ENCODE results near the gene TRIP13. TPM values are rescaled to one million over a fixed set of nuclear protein-coding genes. Genes with fewer than 3 reads are reported as not detected.

TRIP13 gene
- total and polyA plus RNA-seq, 2 experiments from 2014 or later = 42.5 to 44.8 TPM

- TF ChIP-seq ZNF331 (CRISPR knock-in tag; IDR thresholded peaks at IDR 0.05; ENCODE audit: low read depth) (no peak), CTCF (conservative IDR thresholded peaks at IDR 0.05; ENCODE audit: low read depth in 2 of 2) (no peak)
Observed at GRCh38 chr5:848671-849111, 44.0 kb upstream of the TRIP13 start (continued).

- Histone ChIP-seq H3F3A (replicated peaks; ENCODE audit: low read depth) (no peaks in the 10 kb centered on the region), H3K4me1 (ENCODE audit: insufficient read depth) (no peaks in the 10 kb centered on the region), H3K4me2 (no peak overlapping the region), H3K27me3 (ENCODE audit: insufficient read depth) (no peaks in the 10 kb centered on the region), H2AFZ (no peak overlapping the region), H3K36me3 (ENCODE audit: insufficient read depth) (no peaks in the 10 kb centered on the region), H3K4me3 (no peak overlapping the region), H3K9me2 (ENCODE audit: insufficient read depth) (no peaks in the 10 kb centered on the region), H4K20me1 (replicated peaks; ENCODE audit: insufficient read depth) (no peaks in the 10 kb centered on the region), H3K27ac (ENCODE audit: low read depth) (no peak overlapping the region), H3K79me2 (replicated peaks; ENCODE audit: insufficient read depth) (no peaks in the 10 kb centered on the region)
- H3K9me3 Mint-ChIP-seq = no peaks in the 10 kb centered on the region; the same call in 2 of the 3 replicates
- ATAC-seq (no peak; the same call in 2 of the 3 replicates), DNase-seq (ENCODE audit: low spot score) (peak; percentile 35)
- peaks cover 9% of the 10 kb centered on the region for H3K27me3 Mint-ChIP-seq (ENCODE audit: insufficient read depth, low read depth, poor library complexity)
- H3K4me3 Mint-ChIP-seq = no peak overlapping the region
- no peak overlapping the region for H3K27ac Mint-ChIP-seq
- peaks cover 4% of the 10 kb centered on the region; the same call in 1 of the 3 replicates for H3K4me1 Mint-ChIP-seq
- peaks cover 11% of the 10 kb centered on the region; the same call in 2 of the 3 replicates for H3K36me3 Mint-ChIP-seq (ENCODE audit: low read depth)
- TF ChIP-seq REST (IDR thresholded peaks at IDR 0.05; ENCODE audit: unreplicated experiment) = no peak
- no peak for TF ChIP-seq CREB1 (CRISPR knock-in tag; IDR thresholded peaks at IDR 0.05; ENCODE audit: low read depth)
- TF ChIP-seq POLR2AphosphoS5 (IDR thresholded peaks at IDR 0.05; ENCODE audit: low read depth) = no peak
- TF ChIP-seq ZNF331 (CRISPR knock-in tag; IDR thresholded peaks at IDR 0.05; ENCODE audit: low read depth) = no peak
- no peak for TF ChIP-seq CTCF (conservative IDR thresholded peaks at IDR 0.05; ENCODE audit: low read depth in 2 of 2)
- no peak for TF ChIP-seq ZNF114 (CRISPR knock-in tag; IDR thresholded peaks at IDR 0.05)
- no peak for TF ChIP-seq ETS1 (IDR thresholded peaks at IDR 0.05)
- no peak for TF ChIP-seq EZH2 (IDR thresholded peaks at IDR 0.05; ENCODE audit: low read depth, unreplicated experiment)
- TF ChIP-seq STAT1 (IDR thresholded peaks at IDR 0.05; ENCODE audit: unreplicated experiment) = no peak
- TF ChIP-seq EZH2phosphoT487 (IDR thresholded peaks at IDR 0.05; ENCODE audit: unreplicated experiment) = no peak
- no peak for TF ChIP-seq JUNB (IDR thresholded peaks at IDR 0.05; ENCODE audit: unreplicated experiment)
Observed at GRCh38 chr5:849651-850301, 42.9 kb upstream of the TRIP13 start.
